ENCODE measurements around the gene TRPC4AP. TPM values are rescaled to one million over a fixed set of nuclear protein-coding genes. Genes with fewer than 3 reads are reported as not detected.
A peak's percentile ranks its signal among the peaks of the same experiment; 100 is the strongest.

TRPC4AP gene
- total RNA-seq, 1 donor from 2014 or later: 118 TPM

DNA sequence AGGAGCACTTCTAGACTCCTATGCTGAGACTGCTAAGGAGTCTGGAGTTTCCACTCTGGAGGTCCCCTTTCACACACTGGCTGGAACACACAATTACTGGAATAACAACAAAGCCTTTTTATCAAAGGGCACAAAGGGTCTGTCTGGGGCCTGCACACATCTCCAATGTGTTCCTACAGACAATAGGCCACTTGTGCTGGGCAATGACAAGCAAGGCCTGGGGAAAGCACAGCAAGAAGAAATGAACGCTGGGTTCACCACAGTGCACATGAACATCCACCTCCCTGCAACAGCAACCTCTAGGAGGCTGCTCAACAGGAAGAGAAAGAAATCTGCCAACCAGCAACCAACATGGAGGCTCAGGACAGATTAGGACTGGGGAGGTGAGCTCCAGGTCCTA, 43.9 kb downstream of the TRPC4AP start:
- Mint-ChIP-seq H3K27me3 (ENCODE audit: low read depth) (no peaks in the 10 kb centered on the region), H3K36me3 (ENCODE audit: low read depth) (peaks cover 42% of the 10 kb centered on the region), H3K27ac (ENCODE audit: unreplicated experiment) (peak overlapping the region; percentile 12), H3K9me3 (ENCODE audit: low read depth) (no peaks in the 10 kb centered on the region), H3K4me3 (ENCODE audit: unreplicated experiment) (no peak overlapping the region), H3K4me1 (ENCODE audit: low read depth) (peaks cover 33% of the 10 kb centered on the region)
- TF ChIP-seq, protein P1, sequence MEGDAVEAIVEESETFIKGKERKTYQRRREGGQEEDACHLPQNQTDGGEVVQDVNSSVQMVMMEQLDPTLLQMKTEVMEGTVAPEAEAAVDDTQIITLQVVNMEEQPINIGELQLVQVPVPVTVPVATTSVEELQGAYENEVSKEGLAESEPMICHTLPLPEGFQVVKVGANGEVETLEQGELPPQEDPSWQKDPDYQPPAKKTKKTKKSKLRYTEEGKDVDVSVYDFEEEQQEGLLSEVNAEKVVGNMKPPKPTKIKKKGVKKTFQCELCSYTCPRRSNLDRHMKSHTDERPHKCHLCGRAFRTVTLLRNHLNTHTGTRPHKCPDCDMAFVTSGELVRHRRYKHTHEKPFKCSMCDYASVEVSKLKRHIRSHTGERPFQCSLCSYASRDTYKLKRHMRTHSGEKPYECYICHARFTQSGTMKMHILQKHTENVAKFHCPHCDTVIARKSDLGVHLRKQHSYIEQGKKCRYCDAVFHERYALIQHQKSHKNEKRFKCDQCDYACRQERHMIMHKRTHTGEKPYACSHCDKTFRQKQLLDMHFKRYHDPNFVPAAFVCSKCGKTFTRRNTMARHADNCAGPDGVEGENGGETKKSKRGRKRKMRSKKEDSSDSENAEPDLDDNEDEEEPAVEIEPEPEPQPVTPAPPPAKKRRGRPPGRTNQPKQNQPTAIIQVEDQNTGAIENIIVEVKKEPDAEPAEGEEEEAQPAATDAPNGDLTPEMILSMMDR (IDR thresholded peaks at IDR 0.05): no peak
- no peak for DNase-seq (ENCODE audit: low spot score)

DNA sequence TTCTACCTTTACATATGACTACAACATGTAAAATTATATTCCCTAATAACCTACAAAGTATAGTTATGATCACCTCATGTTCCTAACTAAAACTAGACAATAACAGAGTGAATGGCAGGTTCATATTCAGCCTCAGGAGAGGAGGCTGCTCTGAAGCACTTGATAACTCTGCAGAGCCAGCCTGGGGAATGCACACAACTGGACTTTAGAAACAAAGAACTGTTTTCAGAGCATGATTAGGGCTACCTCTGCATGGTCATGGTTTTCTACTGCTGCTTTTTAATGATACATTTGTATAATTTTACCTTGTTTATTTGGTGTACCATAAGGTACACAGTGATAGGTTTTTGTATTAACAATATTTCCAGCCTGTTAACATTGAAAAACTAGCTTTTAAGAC, 50.3 kb downstream of the TRPC4AP start:
- Mint-ChIP-seq H3K4me1 (ENCODE audit: low read depth) (peaks cover 6% of the 10 kb centered on the region), H3K9me3 (ENCODE audit: low read depth) (no peaks in the 10 kb centered on the region), H3K27me3 (ENCODE audit: low read depth) (no peaks in the 10 kb centered on the region), H3K27ac (ENCODE audit: unreplicated experiment) (peak overlapping the region; percentile 9), H3K36me3 (ENCODE audit: low read depth) (peaks cover 37% of the 10 kb centered on the region), H3K4me3 (ENCODE audit: unreplicated experiment) (no peak overlapping the region)
- no peak for DNase-seq (ENCODE audit: low spot score)
- TF ChIP-seq, protein P1 (IDR thresholded peaks at IDR 0.05): no peak

DNA sequence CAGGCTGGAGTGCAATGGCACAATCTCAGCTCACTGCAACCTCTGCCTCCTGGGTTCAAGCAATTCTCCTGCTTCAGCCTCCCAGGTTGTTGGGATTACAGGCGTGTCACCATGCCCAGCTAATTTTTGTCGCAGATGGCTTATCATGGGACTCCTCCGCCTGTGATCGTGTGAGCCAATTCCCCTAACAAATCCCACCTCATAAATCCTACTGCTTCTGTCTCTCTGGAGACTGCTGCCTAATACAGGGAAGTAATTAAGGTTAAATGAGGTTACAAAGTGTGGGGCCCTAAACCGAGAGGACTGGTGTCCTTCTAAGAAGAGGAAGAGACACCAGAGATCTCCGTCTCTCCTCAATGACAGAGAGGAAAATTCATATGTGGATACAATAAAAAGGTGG, 52.0 kb downstream of the TRPC4AP start:
- TF ChIP-seq, protein P1 (IDR thresholded peaks at IDR 0.05): no peak
- peaks cover 36% of the 10 kb centered on the region for H3K36me3 Mint-ChIP-seq (ENCODE audit: low read depth)
- no peak for DNase-seq (ENCODE audit: low spot score)
- H3K27me3 Mint-ChIP-seq (ENCODE audit: low read depth): no peaks in the 10 kb centered on the region
- no peak overlapping the region for H3K4me3 Mint-ChIP-seq (ENCODE audit: unreplicated experiment)
- H3K27ac Mint-ChIP-seq (ENCODE audit: unreplicated experiment): peak overlapping the region; percentile 36
- no peaks in the 10 kb centered on the region for H3K9me3 Mint-ChIP-seq (ENCODE audit: low read depth)
- peaks cover 6% of the 10 kb centered on the region for H3K4me1 Mint-ChIP-seq (ENCODE audit: low read depth)

DNA sequence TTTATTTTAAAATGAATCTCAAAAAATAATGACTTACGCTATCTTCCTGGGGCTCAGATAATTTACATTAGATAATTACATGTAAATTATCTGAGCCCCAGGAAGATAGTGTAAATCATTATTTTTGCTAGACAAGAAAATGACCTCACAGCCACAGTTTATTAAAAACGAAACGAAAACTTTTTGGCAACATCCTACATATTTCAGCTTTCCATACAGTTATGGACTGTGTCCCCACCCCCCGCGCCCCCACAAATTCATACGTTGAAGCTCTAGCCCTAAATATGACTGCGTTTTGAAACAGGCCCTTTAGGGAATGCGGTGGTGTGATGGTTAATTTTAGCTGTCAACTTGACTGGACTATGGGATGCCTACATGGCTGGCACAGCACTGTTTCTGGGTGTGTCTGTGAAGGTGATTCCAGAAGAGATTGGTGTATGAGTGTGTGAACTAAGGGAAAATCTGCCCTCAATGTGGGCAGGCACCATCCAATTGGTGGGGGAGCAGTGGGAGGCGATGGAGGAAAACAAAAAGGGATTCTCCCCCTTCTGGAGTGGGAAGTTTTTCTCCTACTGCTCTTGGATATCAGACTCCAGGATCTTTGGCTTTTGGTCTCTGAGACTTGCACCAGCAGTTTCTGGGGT, 52.6 kb downstream of the TRPC4AP start:
- Mint-ChIP-seq H3K4me1 (ENCODE audit: low read depth) (peaks cover 6% of the 10 kb centered on the region), H3K27ac (ENCODE audit: unreplicated experiment) (no peak overlapping the region), H3K27me3 (ENCODE audit: low read depth) (no peaks in the 10 kb centered on the region), H3K9me3 (ENCODE audit: low read depth) (no peaks in the 10 kb centered on the region), H3K36me3 (ENCODE audit: low read depth) (peaks cover 38% of the 10 kb centered on the region), H3K4me3 (ENCODE audit: unreplicated experiment) (no peak overlapping the region)
- TF ChIP-seq, protein P1 (IDR thresholded peaks at IDR 0.05): no peak
- no peak for DNase-seq (ENCODE audit: low spot score)

DNA sequence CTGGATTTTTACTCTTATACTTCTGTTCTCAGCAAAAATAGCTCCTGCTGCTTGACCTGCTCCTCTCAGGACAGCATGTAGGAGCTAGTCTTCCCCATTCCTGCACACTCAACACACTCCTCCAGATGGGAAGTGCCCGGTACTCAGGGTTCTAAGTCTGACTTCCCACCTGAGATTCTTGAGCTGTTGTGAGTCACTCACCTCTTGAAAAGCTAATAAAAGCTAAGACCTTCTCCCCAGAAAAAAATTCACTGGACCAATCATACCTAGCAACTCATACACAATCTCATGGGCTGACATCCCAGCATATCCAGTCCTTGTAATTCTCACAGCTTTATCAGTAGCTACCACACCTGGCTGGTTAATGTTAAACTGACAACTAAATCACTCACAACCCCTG, 53.5 kb downstream of the TRPC4AP start:
- no peak for DNase-seq (ENCODE audit: low spot score)
- TF ChIP-seq, protein P1 (IDR thresholded peaks at IDR 0.05): no peak
- Mint-ChIP-seq H3K27ac (ENCODE audit: unreplicated experiment) (peak overlapping the region; percentile 70), H3K9me3 (ENCODE audit: low read depth) (no peaks in the 10 kb centered on the region), H3K4me1 (ENCODE audit: low read depth) (peaks cover 6% of the 10 kb centered on the region), H3K4me3 (ENCODE audit: unreplicated experiment) (no peak overlapping the region), H3K36me3 (ENCODE audit: low read depth) (peaks cover 42% of the 10 kb centered on the region), H3K27me3 (ENCODE audit: low read depth) (no peaks in the 10 kb centered on the region)
